Left cardiac atrium (tissue), 4 donors: Measurements from ENCODE around the gene RYR2. TPM values are rescaled to one million over a fixed set of nuclear protein-coding genes. Genes with fewer than 3 reads are reported as not detected.
A peak's percentile ranks its signal among the peaks of the same experiment; 100 is the strongest.
"Not testable (repeated sequence)": the region's sequence is repeated elsewhere in the genome, so short reads cannot be mapped to it uniquely, and the experiment has no call there.

Experiments used
- ATAC-seq, 2 donors: fragments of 200-7000 bp; cut with Tn5 transposase; one replicate each; pipeline ENCODE4 v1.9.1; 2020; ENCODE audit warnings: mild to moderate bottlenecking in 2 of 2, moderate library complexity in 2 of 2
- DNase-seq: peaks from one replicate; pipeline ENCODE4 v3.0.0-alpha.2; 2020
- intact Hi-C, 2 donors: fragments of 100-400 bp; cut with DNase I; formaldehyde crosslinking; loops; one replicate each; pipeline versions ENCODE4 v1.14.1 to v1.15.1; 2022 to 2023
- total RNA-seq, 2 donors: library from RNA; stranded (reverse); fragmentation: NEBNext Ultra II Directional; extraction: Animal tissue kit (Norgen Biotek cat#: 25700); gene quantifications; one replicate each; pipeline ENCODE4 v1.2.1, GENCODE V29; 2021
- donor health status: DM: no; HTN: yes; CAD: no.
- donor health status: DM: no; HTN: yes; CAD: no; lungs with severe emphysema.
- donor health status: DM: yes; HTN: yes; CAD: no.
- donor health status: Dilated cardiomyopathy.

Gene RYR2
- total RNA-seq, 2 donors from 2014 or later, result 433 to 446 TPM

GRCh38 chr1:237124856-237125462 is 83.0 kb downstream of the RYR2 start:
- intact Hi-C loops, result no loop called here
- DNase-seq (no peak), ATAC-seq (no peak)

DNA sequence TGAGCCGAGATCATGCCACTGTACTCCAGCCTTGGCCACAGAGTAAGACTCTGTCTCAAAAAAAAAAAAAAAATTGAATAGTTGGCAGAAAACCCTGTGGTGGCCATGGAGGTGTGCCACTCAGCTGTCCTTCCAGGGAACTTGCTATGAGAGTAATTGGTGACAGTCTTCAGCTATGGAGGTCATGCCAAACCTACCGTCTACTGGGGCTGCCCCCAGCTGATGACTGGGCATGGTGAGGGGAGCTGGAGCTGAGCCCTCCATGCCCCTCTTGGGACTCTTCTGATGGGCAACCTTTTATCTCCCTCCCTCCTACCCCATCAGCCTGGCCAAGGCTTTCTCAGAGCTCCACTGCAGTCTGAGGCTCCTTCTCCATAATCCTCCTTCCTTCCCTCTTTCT is 84.2 kb downstream of the RYR2 start:
- ATAC-seq (peak; percentile 45 to 46), DNase-seq (no peak)
- intact Hi-C loops, result no loop called here

- ATAC-seq, intact Hi-C loops, DNase-seq: not testable (repeated sequence)
Measured at GRCh38 chr1:237127301-237127700, 85.3 kb downstream of the RYR2 start.

DNA sequence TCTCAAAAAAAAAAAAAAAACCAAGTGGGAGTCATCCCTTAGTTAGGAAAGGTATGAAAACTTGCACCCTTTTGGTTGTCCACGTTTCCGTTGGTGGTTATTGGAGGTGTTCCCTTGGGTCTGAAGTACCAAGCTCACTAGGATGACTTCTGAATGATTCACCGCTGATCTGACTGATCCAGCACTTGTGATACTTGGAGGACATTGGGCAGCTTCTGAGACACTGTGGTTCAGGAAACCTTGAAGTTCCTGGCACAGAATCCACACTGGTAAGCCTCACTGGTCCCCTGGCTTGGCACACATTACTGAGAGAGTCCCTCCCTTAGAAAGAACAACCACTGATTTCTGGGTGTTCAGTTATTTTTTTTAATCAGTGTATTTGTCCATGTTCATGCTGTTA is 91.9 kb downstream of the RYR2 start:
- ATAC-seq (peak in 1 of 2 donors; percentile 59), DNase-seq (no peak)
- intact Hi-C loops, result no loop called here

GRCh38 chr1:237134929-237135328 is 92.9 kb downstream of the RYR2 start:
- ATAC-seq (no peak), DNase-seq (no peak)
- intact Hi-C loops, result no loop called here

DNA sequence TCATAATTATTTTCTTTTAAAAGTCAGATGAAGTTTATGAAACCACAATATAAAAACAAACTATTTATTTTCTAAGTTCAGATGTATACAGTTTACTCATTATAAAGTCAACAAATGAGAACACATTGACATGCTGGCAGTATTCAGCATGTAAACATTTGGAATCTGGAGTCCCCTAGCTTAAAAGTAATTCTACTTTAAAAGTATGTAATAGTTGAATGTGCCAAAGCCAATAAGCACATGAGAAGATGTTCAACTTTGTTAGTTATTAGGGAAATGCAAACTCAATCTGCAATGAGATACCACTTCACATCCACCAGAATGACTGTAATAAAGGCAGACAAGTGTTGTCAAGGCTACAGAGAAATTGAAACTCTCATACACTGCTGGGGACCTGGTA is 96.6 kb downstream of the RYR2 start:
- no peak for DNase-seq
- intact Hi-C loops, result no loop called here
- no peak for ATAC-seq

DNA sequence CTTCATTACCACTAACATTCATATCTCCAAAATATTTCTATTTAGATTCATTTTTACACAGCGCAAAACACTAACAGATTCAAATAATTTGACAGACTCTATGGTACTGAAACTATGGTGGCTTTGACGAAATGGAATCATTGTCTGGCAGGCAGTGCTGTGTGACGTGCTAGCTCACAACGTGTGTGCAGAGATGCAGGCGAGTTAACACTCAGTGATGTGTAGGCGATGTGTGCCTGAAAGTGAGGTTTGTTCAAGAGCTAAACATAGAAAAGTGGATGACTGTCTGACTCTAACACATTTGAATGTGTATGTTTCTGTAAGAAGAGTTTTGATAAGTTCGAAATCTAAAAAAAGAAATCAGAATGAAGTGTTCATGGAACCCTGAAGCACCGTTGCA is 97.7 kb downstream of the RYR2 start:
- ATAC-seq (no peak), DNase-seq (no peak)
- intact Hi-C loops, result no loop called here

DNA sequence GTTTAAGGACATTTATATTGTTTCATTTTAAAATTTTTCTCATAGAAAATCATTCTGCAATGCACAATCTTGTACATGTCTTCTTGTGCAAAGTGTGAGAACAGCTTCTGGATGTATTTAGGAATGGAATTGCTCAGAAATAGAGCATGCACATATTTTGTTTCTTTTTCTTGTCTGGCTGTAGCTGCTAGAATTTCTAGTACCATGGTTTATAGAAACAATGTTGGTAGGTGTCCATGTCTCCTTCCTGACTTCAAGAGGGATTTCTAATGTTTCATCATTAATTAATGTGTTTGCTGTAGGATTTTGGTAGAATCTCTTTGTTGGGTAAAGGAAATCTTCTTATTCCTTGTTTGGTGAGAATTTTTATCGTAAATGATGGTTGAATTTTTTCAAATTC is 99.0 kb downstream of the RYR2 start:
- intact Hi-C loops, result no loop called here
- no peak for DNase-seq
- no peak for ATAC-seq

- ATAC-seq (peak; percentile 31 to 32), DNase-seq (no peak)
- intact Hi-C loops, result no loop called here
Measured at GRCh38 chr1:237141502-237141901, 99.5 kb downstream of the RYR2 start.

- intact Hi-C loops, result no loop called here
- DNase-seq, result no peak
- ATAC-seq, result peak in 1 of 2 donors; percentile 6
Measured at GRCh38 chr1:237145379-237146135, 103.6 kb downstream of the RYR2 start.

- intact Hi-C loops, result no loop called here
- DNase-seq, result no peak
- ATAC-seq, result peak; percentile 57 to 60
Measured at GRCh38 chr1:237146241-237146640, 104.3 kb downstream of the RYR2 start.

- no peak for ATAC-seq
- intact Hi-C loops, result no loop called here
Measured at GRCh38 chr1:237149857-237150256, 107.9 kb downstream of the RYR2 start.

GRCh38 chr1:237151979-237152378 is 110.0 kb downstream of the RYR2 start:
- ATAC-seq, DNase-seq, intact Hi-C loops: not testable (repeated sequence)

More at GRCh38 chr1:237149857-237150256, 107.9 kb downstream of the RYR2 start:
- no peak for DNase-seq

DNA sequence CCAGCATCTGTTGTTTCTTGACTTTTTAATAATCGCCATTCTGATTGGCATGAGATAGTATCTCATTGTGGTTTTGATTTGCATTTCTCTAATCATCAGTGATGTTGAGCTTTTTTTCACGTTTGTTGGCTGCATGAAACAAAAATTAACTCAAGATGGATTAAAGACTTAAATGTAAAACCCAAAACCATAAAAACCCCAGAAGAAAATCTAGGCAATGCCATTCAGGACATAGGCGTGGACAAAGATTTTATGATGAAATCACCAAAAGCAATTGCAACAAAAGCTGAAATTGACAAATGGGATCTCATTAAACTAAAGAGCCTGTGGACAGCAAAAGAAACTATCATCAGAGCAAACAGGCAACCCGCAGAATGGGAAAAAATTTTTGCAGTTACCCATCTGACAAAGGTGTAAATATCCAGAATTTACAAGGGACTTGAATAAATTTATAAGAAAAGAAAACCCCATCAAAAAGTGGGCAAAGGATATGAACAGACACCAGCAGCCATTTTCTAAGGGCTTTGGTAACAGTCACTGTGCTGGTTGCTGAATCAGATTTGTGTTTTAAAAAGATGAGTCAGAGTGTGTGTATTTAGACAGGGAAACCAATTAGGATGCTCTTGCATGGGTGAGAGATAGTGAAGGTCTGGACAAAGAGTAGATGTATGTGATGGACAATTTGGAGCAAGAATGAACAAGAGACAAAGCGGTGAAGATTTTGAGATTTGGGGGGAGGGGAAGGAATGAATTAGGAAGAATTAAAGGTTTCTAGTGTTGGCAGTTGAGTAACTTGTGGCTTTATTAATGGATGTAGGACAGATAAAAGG is 110.7 kb downstream of the RYR2 start:
- peak in 1 of 2 donors; percentile 28 for ATAC-seq
- DNase-seq, result no peak
- intact Hi-C loops, result no loop called here

DNA sequence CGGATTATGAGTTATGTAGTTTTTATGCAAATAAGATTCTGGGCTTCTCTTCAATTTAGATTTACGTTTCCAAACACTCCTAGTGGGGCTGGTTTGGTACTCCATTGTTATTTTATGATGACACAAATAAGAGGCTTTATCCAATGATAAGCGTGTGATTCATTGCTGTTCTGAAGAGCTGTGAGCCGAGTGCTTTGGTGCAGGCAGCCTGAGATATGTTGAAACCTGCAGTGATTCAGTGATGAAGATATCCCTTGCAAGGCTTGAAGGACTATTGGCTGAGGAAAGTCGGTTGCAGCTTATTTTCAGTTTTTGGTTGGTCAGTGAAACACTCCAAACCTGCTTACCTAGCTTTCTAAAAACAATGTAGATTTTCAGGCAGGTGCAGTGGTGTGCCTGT is 112.2 kb downstream of the RYR2 start:
- intact Hi-C loops, result no loop called here
- DNase-seq, result no peak
- ATAC-seq, result peak; percentile 63 to 90

DNA sequence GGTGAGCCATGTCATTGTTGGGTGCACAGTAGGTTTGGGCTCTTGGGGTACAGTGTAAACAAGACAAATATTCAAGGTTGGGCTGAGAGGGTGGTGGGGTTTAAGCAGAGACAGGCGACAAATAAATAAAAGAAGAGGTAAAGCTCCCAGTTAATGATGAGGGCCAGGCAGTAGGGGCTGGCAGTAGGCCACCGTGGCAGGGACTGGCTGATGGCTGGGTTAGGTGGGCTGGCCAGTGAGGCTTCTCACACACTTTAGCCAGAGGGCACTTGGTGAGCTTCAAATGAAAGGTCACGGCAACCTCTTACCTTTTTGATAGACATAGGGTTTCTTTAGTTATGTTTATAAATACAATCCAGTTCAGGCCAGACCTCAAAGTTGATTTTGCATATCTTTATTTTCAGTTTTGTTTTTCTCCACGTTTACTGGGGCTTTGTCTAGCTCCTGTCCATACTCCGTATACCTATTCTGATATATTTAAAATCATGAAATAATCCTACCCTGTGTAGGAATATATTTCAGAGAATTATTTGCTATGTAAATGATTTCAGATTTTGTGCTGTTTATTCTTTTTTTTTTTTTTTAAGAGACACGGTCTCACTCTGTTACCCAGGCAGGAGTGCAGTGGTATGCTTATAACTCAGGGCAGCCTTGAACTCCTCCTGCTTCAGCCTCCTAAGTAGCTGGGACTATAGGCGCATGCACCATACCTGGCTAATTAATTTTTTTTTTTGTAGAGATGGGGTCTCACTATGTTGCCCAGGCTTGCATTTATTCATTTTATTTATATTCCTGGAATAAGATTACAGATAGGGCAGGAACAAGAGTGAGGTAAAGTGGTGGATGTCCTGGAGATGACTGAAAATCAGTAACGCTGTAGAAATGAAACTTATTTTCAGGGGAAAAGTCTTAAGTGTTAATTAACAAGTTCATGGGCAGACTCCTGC is 122.7 kb downstream of the RYR2 start:
- DNase-seq (no peak), ATAC-seq (peak in 1 of 2 donors; percentile 31)
- intact Hi-C loops, result no loop called here

GRCh38 chr1:237166086-237166485 is 124.1 kb downstream of the RYR2 start:
- DNase-seq (no peak), ATAC-seq (peak in 1 of 2 donors; percentile 14)
- intact Hi-C loops, result no loop called here

GRCh38 chr1:237166593-237167101 is 124.7 kb downstream of the RYR2 start:
- intact Hi-C loops, result no loop called here
- ATAC-seq (no peak), DNase-seq (no peak)

DNA sequence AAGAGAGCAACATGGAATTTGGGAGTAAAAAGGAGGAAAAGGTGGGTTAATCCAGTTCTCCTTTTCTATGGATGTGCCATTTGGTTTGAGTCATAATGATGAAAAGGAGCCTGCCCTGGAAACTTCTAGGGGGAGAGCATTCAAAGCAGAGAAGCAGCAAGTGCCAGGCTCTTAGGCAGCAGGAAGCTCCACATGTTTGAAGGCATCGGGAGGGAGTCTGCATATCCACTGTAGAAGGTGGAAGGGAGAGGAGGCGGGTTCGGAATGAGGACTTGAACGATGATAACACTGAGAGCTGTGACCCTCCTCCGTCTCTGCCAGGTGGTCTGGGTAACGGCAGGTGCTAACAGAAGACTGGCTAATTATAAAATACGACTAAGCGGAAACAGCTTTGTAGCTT is 128.2 kb downstream of the RYR2 start:
- ATAC-seq, result peak in 1 of 2 donors; percentile 26
- no peak for DNase-seq
- intact Hi-C loops, result no loop called here
